Uterus (tissue), 4 donors: ENCODE data around the gene GUCY2C. TPM values are rescaled to one million over a fixed set of nuclear protein-coding genes. Genes with fewer than 3 reads are reported as not detected.

Source experiments
- DNase-seq, 2 donors: peaks; one replicate each; pipeline ENCODE4 v3.0.0-alpha.2; 2019 to 2020
- H3K27ac ChIP-seq, 2 donors: fragments of 200-600 bp; sonication (generic); 1 replicate in 1 of 2; 2 replicates in 1 of 2; pipeline ENCODE4 v1.5.1; 2016 to 2018
- H3K27me3 ChIP-seq, 2 donors: fragments of 200-600 bp; sonication (generic); one replicate each; pipeline ENCODE4 v1.5.1; 2018 to 2019; ENCODE audit warnings: control low read depth in 1 of 2
- H3K36me3 ChIP-seq, 2 donors: fragments of 200-600 bp; sonication (generic); one replicate each; pipeline ENCODE4 v1.5.1; 2019; ENCODE audit warnings: control low read depth in 1 of 2
- H3K4me1 ChIP-seq, 2 donors: fragments of 200-600 bp; sonication (generic); one replicate each; pipeline ENCODE4 v1.5.1; 2018 to 2019; ENCODE audit warnings: control low read depth in 1 of 2
- H3K4me3 ChIP-seq, 2 donors: fragments of 200-600 bp; sonication (generic); 1 replicate in 1 of 2; 2 replicates in 1 of 2; pipeline ENCODE4 v1.5.1; 2018 to 2019; ENCODE audit warnings: mild to moderate bottlenecking in 1 of 2
- H3K9me3 ChIP-seq, 2 donors: fragments of 200-600 bp; sonication (generic); one replicate each; pipeline ENCODE4 v1.5.1; 2019; ENCODE audit warnings: control low read depth in 1 of 2
- CTCF ChIP-seq, 4 experiments: fragments of 200-600 bp in 2 of 4; fragments of 450-650 bp in 2 of 4; sonication (generic) in 2 of 4; IDR thresholded peaks; one replicate each; pipeline ENCODE4 v1.5.1; 2016 to 2019; ENCODE audit warnings: antibody characterized with exemption in 4 of 4, mild to moderate bottlenecking in 2 of 4, moderate library complexity in 1 of 4
- POLR2A ChIP-seq, 2 donors: fragments of 450-650 bp; IDR thresholded peaks; one replicate each; pipeline ENCODE4 v1.6.1; 2016; ENCODE audit warnings: antibody characterized with exemption in 2 of 2, mild to moderate bottlenecking in 1 of 2, moderate library complexity in 1 of 2
- intact Hi-C: fragments of 100-400 bp; cut with DNase I; formaldehyde crosslinking; loops from one replicate; pipeline ENCODE4 v1.15.1; 2023; ENCODE audit warnings: low total_unique reads
- total RNA-seq, 4 donors: library from RNA; depleted of rRNA in 3 of 4; stranded (reverse); fragments of >200 nt in 3 of 4; gene quantifications; one replicate each; pipeline versions ENCODE4 v1.1.0 to v1.2.4, GENCODE V29; 2014 to 2023
- donor health status: DM: yes; HTN: yes; CAD: no.

Gene GUCY2C
- total RNA-seq, 4 donors from 2014 or later: 0.15 TPM; not detected in 3

GRCh38 chr12:14589169-14590004 is 107.0 kb downstream of the GUCY2C start:
- Histone ChIP-seq H3K4me3 (no peak overlapping the region), H3K27me3 (no peaks in the 10 kb centered on the region), H3K27ac (no peak overlapping the region), H3K9me3 (no peaks in the 10 kb centered on the region), H3K36me3 (no peaks in the 10 kb centered on the region), H3K4me1 (no peaks in the 10 kb centered on the region)
- DNase-seq: no peak
- TF ChIP-seq POLR2A (IDR thresholded peaks at IDR 0.05) (no peak), CTCF (IDR thresholded peaks at IDR 0.05) (no peak)
- intact Hi-C loops: no loop called here

GRCh38 chr12:14588571-14588970 is 107.8 kb downstream of the GUCY2C start:
- DNase-seq: no peak
- intact Hi-C loops: no loop called here
- TF ChIP-seq POLR2A (IDR thresholded peaks at IDR 0.05): no peak
- no peak for TF ChIP-seq CTCF (IDR thresholded peaks at IDR 0.05)

GRCh38 chr12:14578646-14579045 is 117.8 kb downstream of the GUCY2C start:
- H3K36me3 ChIP-seq: no peaks in the 10 kb centered on the region
- intact Hi-C loops: no loop called here
- TF ChIP-seq POLR2A (IDR thresholded peaks at IDR 0.05) (no peak), CTCF (IDR thresholded peaks at IDR 0.05) (no peak)
- H3K4me3 ChIP-seq: no peak overlapping the region
- H3K9me3 ChIP-seq: no peaks in the 10 kb centered on the region
- no peaks in the 10 kb centered on the region for H3K27me3 ChIP-seq
- no peak for DNase-seq
- H3K4me1 ChIP-seq: no peaks in the 10 kb centered on the region
- H3K27ac ChIP-seq: no peak overlapping the region

More at GRCh38 chr12:14588571-14588970, 107.8 kb downstream of the GUCY2C start:
- Histone ChIP-seq H3K36me3 (no peaks in the 10 kb centered on the region), H3K27me3 (no peaks in the 10 kb centered on the region), H3K4me1 (no peaks in the 10 kb centered on the region), H3K9me3 (no peaks in the 10 kb centered on the region), H3K27ac (no peak overlapping the region), H3K4me3 (no peak overlapping the region)

GRCh38 chr12:14577344-14577743 is 119.1 kb downstream of the GUCY2C start:
- H3K4me3 ChIP-seq: no peak overlapping the region
- no peak overlapping the region for H3K27ac ChIP-seq
- DNase-seq: no peak
- H3K36me3 ChIP-seq: no peaks in the 10 kb centered on the region
- TF ChIP-seq CTCF (IDR thresholded peaks at IDR 0.05) (no peak), POLR2A (IDR thresholded peaks at IDR 0.05) (no peak)
- intact Hi-C loops: no loop called here
- no peaks in the 10 kb centered on the region for H3K9me3 ChIP-seq
- no peaks in the 10 kb centered on the region for H3K4me1 ChIP-seq
- H3K27me3 ChIP-seq: no peaks in the 10 kb centered on the region

- Histone ChIP-seq H3K4me1 (no peaks in the 10 kb centered on the region), H3K36me3 (no peaks in the 10 kb centered on the region), H3K27ac (no peak overlapping the region), H3K4me3 (no peak overlapping the region), H3K27me3 (no peaks in the 10 kb centered on the region), H3K9me3 (no peaks in the 10 kb centered on the region)
- intact Hi-C loops: no loop called here
- no peak for TF ChIP-seq POLR2A (IDR thresholded peaks at IDR 0.05)
- TF ChIP-seq CTCF (IDR thresholded peaks at IDR 0.05): no peak
- DNase-seq: no peak
These were observed 119.5 kb downstream of the GUCY2C start for GRCh38 chr12:14576896-14577295.
